GM13977 (cell line): Measurements from ENCODE around the gene E2F6.
"Not testable (repeated sequence)": the region's sequence is repeated elsewhere in the genome, so short reads cannot be mapped to it uniquely, and the experiment has no call there.

Experiments
- DNase-seq: peaks from one replicate; pipeline ENCODE4 v3.0.0; 2012; ENCODE audit warnings: low spot score
- CTCF ChIP-seq: IDR thresholded peaks from 2 replicates; pipeline ENCODE4 v1.5.1; 2012; ENCODE audit warnings: mild to moderate bottlenecking, control low read depth; ENCODE audit not compliant: insufficient read depth; ENCODE audit errors: extremely low read depth, missing control alignments
- in situ Hi-C: fragments of 300-500 bp; cut with MboI; formaldehyde crosslinking; loops from one replicate; pipeline ENCODE4 v1.12.0; 2022; ENCODE audit warnings: low sequenced_read_pairs, low pct_unique_long_range_greater_than_20kb, mixed read lengths, inconsistent platforms; ENCODE audit not compliant: unreplicated experiment

E2F6 gene

GRCh38 chr2:11407413-11407812 is 58.5 kb downstream of the E2F6 start:
- TF ChIP-seq CTCF: no peak
- in situ Hi-C loops: loop anchor here (25.0 kb wide), 2 partner anchors 170 to 270 kb away; a partner anchor contains a TSS
- DNase-seq: no peak

GRCh38 chr2:11406958-11407381 is 59.0 kb downstream of the E2F6 start:
- in situ Hi-C loops: loop anchor here (25.0 kb wide), 2 partner anchors 170 to 270 kb away; a partner anchor contains a TSS
- no peak for DNase-seq
- TF ChIP-seq CTCF: no peak

- in situ Hi-C loops: loop anchor here (25.0 kb wide), 2 partner anchors 169 to 269 kb away; a partner anchor contains a TSS
- DNase-seq: no peak
- no peak for TF ChIP-seq CTCF
These were observed 59.5 kb downstream of the E2F6 start for GRCh38 chr2:11406267-11406957.

- no peak for TF ChIP-seq CTCF
- DNase-seq: no peak
- in situ Hi-C loops: loop anchor here (25.0 kb wide), 2 partner anchors 168 to 268 kb away; a partner anchor contains a TSS
These were observed 60.2 kb downstream of the E2F6 start for GRCh38 chr2:11405599-11406266.

- in situ Hi-C loops: loop anchor here (25.0 kb wide), 2 partner anchors 168 to 268 kb away; a partner anchor contains a TSS
- not testable (repeated sequence) for DNase-seq
These were observed 60.9 kb downstream of the E2F6 start for GRCh38 chr2:11405074-11405406.

GRCh38 chr2:11404376-11405073 is 61.4 kb downstream of the E2F6 start:
- in situ Hi-C loops: loop anchor here (25.0 kb wide), 2 partner anchors 167 to 267 kb away; a partner anchor contains a TSS
- no peak for TF ChIP-seq CTCF
- DNase-seq: no peak

GRCh38 chr2:11402436-11402835 is 63.5 kb downstream of the E2F6 start:
- DNase-seq: no peak
- TF ChIP-seq CTCF: no peak
- in situ Hi-C loops: loop anchor here (25.0 kb wide), 2 partner anchors 165 to 265 kb away; a partner anchor contains a TSS
